ENCODE results near the gene SCN10A.

Gene SCN10A

DNA sequence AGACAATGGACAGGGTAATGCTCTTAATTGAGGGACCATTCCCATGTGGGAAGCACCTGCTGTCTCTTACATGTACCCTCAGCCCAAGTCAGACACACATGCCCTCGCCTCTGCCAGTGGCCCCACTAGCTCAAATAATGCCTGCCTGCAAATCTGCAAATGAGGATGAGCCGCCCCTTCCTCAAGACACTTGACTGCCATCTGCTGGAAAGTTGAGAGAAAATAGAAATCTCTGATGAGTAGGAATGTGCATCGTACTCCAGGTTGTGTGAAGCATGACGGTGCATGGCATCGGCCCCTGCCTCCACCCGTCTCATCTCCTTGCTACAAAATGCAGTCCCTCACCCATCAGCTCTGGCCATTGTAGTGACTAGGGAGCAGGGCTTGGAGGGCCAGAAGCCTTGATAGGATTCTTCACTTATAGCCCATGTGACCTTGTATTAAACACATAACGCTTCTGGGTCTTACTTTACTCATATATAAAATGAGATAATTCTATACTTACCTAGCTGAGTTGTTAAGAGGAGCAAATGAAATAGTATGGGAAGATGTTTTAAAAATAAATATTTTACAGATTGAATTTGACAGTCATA lies 160.2 kb downstream of the SCN10A start:
- peak; percentile 64 for TF ChIP-seq CTCF (IDR thresholded peaks at IDR 0.05; ENCODE audit: low read depth, low read length)
- H3K4me1 ChIP-seq, result no peaks in the 10 kb centered on the region
- no peaks in the 10 kb centered on the region for H3K27me3 ChIP-seq
- H3K4me3 ChIP-seq (ENCODE audit: low read depth, low read length), result no peak overlapping the region
- peak; percentile 40 for DNase-seq
- no peaks in the 10 kb centered on the region for H3K9me3 ChIP-seq
- H3K36me3 ChIP-seq, result no peaks in the 10 kb centered on the region

GRCh38 chr3:38653685-38654537 lies 162.1 kb downstream of the SCN10A start:
- Histone ChIP-seq H3K4me3 (ENCODE audit: low read depth, low read length) (no peak overlapping the region), H3K9me3 (no peaks in the 10 kb centered on the region), H3K27me3 (no peaks in the 10 kb centered on the region), H3K36me3 (no peaks in the 10 kb centered on the region), H3K4me1 (no peaks in the 10 kb centered on the region)
- no peak for TF ChIP-seq CTCF (IDR thresholded peaks at IDR 0.05; ENCODE audit: low read depth, low read length)
- no peak for DNase-seq

DNA sequence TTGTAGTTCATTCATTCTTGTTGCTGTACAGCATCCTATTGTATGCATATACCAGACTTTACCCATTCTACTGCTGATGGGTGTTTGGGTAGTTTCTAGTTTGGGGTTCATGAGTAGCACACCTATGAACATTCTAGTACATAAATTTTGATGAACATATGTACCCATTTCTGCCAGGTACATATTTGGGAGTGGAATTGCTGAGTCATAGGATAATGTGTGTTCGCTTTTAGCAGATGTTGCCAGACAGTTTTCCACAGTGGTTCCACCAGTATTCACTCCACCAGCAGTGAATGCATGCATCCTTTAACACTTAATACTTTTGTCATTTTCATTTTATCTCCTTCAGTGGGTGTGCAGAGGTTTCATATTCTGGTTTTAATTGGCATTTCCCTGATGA lies 163.1 kb downstream of the SCN10A start:
- no peaks in the 10 kb centered on the region for H3K27me3 ChIP-seq
- DNase-seq, result no peak
- H3K9me3 ChIP-seq, result no peaks in the 10 kb centered on the region
- no peaks in the 10 kb centered on the region for H3K4me1 ChIP-seq
- TF ChIP-seq CTCF (IDR thresholded peaks at IDR 0.05; ENCODE audit: low read depth, low read length), result no peak
- no peaks in the 10 kb centered on the region for H3K36me3 ChIP-seq
- no peak overlapping the region for H3K4me3 ChIP-seq (ENCODE audit: low read depth, low read length)

- peak; percentile 60 for DNase-seq
- no peak overlapping the region for H3K4me3 ChIP-seq (ENCODE audit: low read depth, low read length)
- H3K27me3 ChIP-seq, result no peaks in the 10 kb centered on the region
Observed at GRCh38 chr3:38651153-38651789, 164.7 kb downstream of the SCN10A start.

DNA sequence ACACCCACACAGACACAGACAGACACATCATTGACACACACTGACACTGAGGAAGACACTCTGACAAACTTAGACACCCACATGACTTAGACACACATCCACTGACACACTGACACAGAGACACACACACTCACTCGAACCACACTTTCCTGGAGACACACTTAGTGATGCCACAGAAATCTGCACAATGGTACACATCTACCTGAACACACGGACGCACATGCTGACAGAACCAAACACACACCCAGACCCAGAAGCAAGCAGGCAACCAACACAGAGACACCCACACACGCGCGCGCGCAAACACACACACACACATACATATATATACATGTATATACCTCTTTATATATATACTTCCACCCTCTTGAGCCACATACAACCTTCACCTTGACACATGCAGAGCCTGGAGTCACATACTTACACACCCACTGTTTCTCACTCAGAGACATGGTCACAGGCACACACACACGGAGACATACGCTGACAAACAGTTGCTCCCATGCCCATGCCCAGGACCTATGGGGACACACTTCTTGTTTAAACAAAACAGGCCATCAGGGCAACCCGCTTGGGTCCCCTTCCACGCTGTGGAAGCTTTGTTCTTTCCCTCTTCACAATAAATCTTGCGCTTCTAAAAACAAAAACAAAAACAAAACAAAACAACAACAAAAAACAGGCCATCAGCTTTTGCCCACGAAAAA lies 165.6 kb downstream of the SCN10A start:
- no peak for DNase-seq
- Histone ChIP-seq H3K9me3 (no peaks in the 10 kb centered on the region), H3K4me3 (ENCODE audit: low read depth, low read length) (no peak overlapping the region; the same call in 1 of the 2 replicates), H3K27me3 (no peaks in the 10 kb centered on the region), H3K4me1 (no peaks in the 10 kb centered on the region), H3K36me3 (no peaks in the 10 kb centered on the region)
- no peak for TF ChIP-seq CTCF (IDR thresholded peaks at IDR 0.05; ENCODE audit: low read depth, low read length)

More at GRCh38 chr3:38651153-38651789, 164.7 kb downstream of the SCN10A start:
- Histone ChIP-seq H3K4me1 (no peaks in the 10 kb centered on the region), H3K36me3 (no peaks in the 10 kb centered on the region), H3K9me3 (no peaks in the 10 kb centered on the region)
- TF ChIP-seq CTCF (IDR thresholded peaks at IDR 0.05; ENCODE audit: low read depth, low read length), result peak; percentile 82
